Kidney epithelial cell (primary cell): ENCODE measurements around the gene MYO5A. TPM values are rescaled to one million over a fixed set of nuclear protein-coding genes. Genes with fewer than 3 reads are reported as not detected.

ENCODE experiments used
- DNase-seq: peaks from one replicate; pipeline ENCODE4 v3.0.0-alpha.2; 2010; ENCODE audit warnings: low read depth
- H3K27me3 ChIP-seq: 2 replicates; pipeline ENCODE4 v1.6.0; 2011; ENCODE audit warnings: low read length; ENCODE audit not compliant: control insufficient read depth, insufficient read depth
- H3K36me3 ChIP-seq: 2 replicates; pipeline ENCODE4 v1.5.1; 2011; ENCODE audit warnings: low read length; ENCODE audit not compliant: control insufficient read depth, insufficient read depth
- H3K4me3 ChIP-seq: 2 replicates; pipeline ENCODE4 v1.5.1; 2011; ENCODE audit warnings: low read depth, mild to moderate bottlenecking, control low read depth, low read length
- total RNA-seq: library from RNA; depleted of rRNA; stranded (reverse); fragments of >200 nt; gene quantifications from 2 replicates; pipeline ENCODE4 v1.2.3, GENCODE V29; 2015
- TF ChIP-seq, protein P1 (sequence below): IDR thresholded peaks from 2 replicates; pipeline ENCODE4 v1.5.1; 2011; ENCODE audit warnings: mild to moderate bottlenecking, moderate library complexity, low read length, control low read depth, inconsistent platforms; ENCODE audit not compliant: insufficient read depth, poor library complexity, severe bottlenecking

MYO5A gene
- total RNA-seq, 1 donor from 2014 or later: 31.4 TPM

DNA sequence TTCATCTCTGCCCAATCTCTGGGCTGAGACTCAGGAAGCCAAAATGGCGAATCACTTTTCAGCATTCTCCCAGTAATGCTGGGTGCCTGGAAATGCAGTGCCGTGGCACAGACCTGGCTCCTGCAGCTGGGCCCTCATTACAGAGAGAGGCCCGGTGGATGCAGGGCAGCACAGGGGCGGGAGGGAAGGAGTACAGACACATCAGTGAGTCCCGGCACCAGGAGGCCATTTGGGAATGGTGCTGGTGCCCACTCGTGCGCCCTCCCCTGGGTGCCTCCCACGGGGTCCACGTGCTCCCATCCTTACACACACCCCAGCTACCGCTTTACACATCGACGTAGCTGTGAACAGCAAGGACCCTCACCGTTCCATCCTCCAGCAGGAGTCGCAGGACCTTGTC, 246.3 kb downstream of the MYO5A start:
- Histone ChIP-seq H3K36me3 (peaks cover 1% of the 10 kb centered on the region), H3K4me3 (no peak overlapping the region), H3K27me3 (no peaks in the 10 kb centered on the region)
- DNase-seq: no peak
- TF ChIP-seq, protein P1, sequence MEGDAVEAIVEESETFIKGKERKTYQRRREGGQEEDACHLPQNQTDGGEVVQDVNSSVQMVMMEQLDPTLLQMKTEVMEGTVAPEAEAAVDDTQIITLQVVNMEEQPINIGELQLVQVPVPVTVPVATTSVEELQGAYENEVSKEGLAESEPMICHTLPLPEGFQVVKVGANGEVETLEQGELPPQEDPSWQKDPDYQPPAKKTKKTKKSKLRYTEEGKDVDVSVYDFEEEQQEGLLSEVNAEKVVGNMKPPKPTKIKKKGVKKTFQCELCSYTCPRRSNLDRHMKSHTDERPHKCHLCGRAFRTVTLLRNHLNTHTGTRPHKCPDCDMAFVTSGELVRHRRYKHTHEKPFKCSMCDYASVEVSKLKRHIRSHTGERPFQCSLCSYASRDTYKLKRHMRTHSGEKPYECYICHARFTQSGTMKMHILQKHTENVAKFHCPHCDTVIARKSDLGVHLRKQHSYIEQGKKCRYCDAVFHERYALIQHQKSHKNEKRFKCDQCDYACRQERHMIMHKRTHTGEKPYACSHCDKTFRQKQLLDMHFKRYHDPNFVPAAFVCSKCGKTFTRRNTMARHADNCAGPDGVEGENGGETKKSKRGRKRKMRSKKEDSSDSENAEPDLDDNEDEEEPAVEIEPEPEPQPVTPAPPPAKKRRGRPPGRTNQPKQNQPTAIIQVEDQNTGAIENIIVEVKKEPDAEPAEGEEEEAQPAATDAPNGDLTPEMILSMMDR: no peak

DNA sequence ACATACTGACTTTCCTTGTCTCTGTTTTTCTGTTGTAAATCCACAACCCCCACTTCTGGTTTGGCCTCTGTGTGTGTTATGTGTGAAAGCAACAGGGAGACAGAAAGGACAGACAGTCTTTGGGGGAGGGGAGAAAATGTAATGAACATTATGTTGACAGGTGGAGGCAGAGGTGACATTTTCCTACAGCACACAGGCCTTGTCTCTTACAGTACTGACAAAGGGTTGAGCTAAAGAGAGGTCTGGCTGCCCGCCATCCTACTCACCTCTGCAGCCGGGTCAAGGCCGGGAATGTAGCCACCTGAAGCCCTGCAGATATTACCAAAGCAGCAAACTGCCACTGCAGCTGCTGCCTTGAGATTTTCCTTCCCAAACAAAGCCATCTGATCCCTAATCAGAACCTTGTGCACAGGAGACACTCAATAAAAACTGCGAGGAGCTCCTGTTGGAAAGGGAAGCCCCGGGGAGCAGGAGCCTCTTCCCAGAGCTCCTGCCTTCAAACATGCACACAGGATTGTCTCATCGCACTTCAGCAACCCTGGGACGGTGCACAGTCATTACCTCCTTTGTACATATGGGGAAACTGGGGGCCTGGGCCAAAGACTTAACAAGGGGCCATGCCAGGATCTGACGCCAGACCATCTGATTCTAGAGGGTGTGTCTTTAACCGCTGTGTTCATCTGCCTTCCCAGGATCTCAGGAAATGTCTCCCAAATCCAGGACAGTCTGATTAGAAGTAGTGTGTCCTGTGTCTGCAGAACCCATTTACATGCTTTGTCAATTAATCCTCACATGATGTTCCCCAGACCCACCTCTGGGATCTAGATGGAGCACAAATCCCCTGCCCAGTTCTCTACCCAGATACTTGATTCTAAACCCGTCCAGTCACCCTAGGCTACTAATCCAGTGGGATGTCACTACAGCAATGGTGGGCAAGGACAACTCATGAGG, 247.3 kb downstream of the MYO5A start:
- H3K27me3 ChIP-seq: no peaks in the 10 kb centered on the region
- H3K4me3 ChIP-seq: no peak overlapping the region
- TF ChIP-seq, protein P1: no peak
- peaks cover 1% of the 10 kb centered on the region for H3K36me3 ChIP-seq
- DNase-seq: no peak

DNA sequence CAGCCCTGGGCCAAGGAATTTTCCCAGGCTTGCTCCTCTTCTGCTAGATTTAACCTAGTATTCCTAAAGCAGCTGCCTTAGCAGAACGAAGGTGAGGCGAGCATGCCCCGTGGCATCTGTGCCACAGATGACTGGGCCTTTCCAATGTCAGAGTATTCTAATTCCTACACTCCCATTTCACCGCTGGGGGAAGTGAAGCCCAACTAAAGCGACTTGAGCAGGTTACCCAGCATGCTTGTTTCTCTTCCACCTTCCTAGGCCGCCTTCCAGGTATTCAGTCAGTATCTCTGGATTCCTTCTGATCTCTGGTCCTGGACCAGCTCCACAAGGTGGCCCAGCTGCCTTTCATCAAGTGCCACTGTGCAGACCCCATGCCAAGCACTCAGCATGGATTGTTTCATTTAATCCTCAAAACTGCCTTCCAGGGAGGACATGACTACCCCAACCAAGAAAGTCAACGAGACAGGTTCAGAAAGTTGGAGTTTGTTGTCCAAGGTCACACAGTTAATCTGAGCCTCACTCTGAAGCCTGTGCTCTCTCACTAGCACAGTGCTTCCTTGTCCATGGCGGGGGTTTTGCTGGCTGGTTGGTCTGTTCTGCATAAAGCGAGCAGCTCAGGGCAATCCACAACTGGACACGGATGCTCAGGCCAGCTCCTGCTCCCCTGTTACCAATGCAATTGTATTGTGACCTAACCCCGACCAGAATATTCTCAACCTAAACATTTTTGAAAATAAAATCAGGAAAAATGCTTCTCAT, 248.2 kb downstream of the MYO5A start:
- Histone ChIP-seq H3K4me3 (no peak overlapping the region), H3K36me3 (peaks cover 1% of the 10 kb centered on the region), H3K27me3 (no peaks in the 10 kb centered on the region)
- no peak for DNase-seq
- TF ChIP-seq, protein P1: no peak

DNA sequence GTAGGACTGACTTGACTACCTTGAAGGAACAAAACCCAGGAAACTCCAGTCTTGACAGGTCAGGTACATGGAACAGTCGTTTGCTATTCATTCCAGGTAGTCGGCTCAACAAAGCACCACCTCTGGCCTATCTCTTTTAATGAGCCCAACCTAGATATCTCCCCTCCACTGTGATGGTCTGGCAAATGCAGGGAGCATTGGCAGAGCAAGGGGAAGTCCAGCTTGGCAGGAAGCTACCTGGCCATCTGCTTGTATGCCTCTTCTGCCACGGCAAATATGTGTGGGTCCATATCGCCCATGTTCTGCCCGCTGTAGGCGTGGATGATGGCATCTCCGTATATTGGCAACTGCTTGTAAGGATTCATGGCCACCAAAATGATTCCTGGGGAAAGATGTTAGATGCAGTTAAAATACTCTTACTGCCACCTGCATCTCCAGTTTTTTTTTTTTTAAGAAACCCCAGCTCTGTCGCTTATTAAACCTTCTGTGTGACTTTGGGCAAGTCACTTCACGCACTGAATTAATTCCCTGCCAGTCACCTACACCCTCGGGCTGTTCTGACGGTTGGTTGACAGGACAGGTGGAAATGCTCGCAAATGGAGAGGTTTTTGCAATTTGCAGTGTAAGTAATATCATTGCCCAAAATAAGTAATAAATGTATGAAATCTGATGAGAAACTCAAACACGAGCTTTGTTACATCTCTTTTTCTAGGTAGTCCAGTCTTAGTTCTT, 249.9 kb downstream of the MYO5A start:
- Histone ChIP-seq H3K4me3 (no peak overlapping the region), H3K36me3 (peaks cover 1% of the 10 kb centered on the region), H3K27me3 (no peaks in the 10 kb centered on the region)
- no peak for DNase-seq
- TF ChIP-seq, protein P1: no peak

DNA sequence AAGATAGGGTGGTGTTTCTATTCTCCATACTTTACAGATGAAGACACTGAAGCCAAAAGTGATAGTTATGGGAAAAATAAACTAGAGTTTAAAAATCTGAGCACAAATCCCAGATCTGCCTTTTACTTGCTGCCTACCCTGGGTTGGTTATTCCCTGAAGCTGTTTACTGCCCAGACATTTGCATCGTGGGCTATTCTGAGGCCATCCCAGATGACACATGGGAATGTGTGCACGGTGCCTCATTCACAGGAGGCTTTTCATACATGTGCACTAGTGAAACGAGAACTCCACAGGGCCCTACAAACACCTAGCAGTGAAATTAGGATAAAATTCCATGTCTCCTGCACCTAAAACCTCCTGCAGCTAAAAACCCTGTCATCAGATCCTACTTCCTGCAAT, 250.5 kb downstream of the MYO5A start:
- peaks cover 1% of the 10 kb centered on the region for H3K36me3 ChIP-seq
- TF ChIP-seq, protein P1: no peak
- H3K27me3 ChIP-seq: no peaks in the 10 kb centered on the region
- H3K4me3 ChIP-seq: no peak overlapping the region
- DNase-seq: no peak
